Measurements from ENCODE around the gene KRT75.

GRCh38 chr12:52390739-52391617 is 43.2 kb downstream of the KRT75 start:
- no peak for TF ChIP-seq POLR2AphosphoS5 (IDR thresholded peaks at IDR 0.05)
- peak in 7 of 11 experiments; percentile 11 to 50 (median 26) for TF ChIP-seq CTCF (IDR thresholded peaks at IDR 0.05 in 8 of 11, conservative IDR thresholded peaks at IDR 0.05 in 3 of 11)
